Psoas muscle (tissue), 8 donors: ENCODE measurements around the gene PTPRCAP. TPM values are rescaled to one million over a fixed set of nuclear protein-coding genes. Genes with fewer than 3 reads are reported as not detected.

Experiments
- ATAC-seq, 4 donors: fragments of 200-7000 bp; cut with Tn5 transposase; one replicate each; pipeline ENCODE4 v1.9.1; 2020; ENCODE audit warnings: moderate library complexity in 3 of 4, mild to moderate bottlenecking in 2 of 4
- DNase-seq, 2 donors: peaks; one replicate each; pipeline ENCODE4 v3.0.0-alpha.2; 2020
- H3K27ac ChIP-seq: fragments of 200-600 bp; one replicate; pipeline ENCODE4 v1.8.0; 2022
- H3K27me3 ChIP-seq, 3 donors: fragments of 200-600 bp in 1 of 3; one replicate each; pipeline versions ENCODE4 v1.6.1 to v1.8.0; 2013 to 2022; ENCODE audit warnings: low read length in 2 of 3, mild to moderate bottlenecking in 2 of 3, moderate library complexity in 1 of 3; ENCODE audit not compliant: insufficient read depth in 3 of 3
- H3K36me3 ChIP-seq, 2 donors: fragments of 200-600 bp in 1 of 2; one replicate each; pipeline versions ENCODE4 v1.6.1 to v1.8.0; 2013 to 2022; ENCODE audit warnings: low read depth in 1 of 2, mild to moderate bottlenecking in 1 of 2, moderate library complexity in 1 of 2; ENCODE audit not compliant: insufficient read depth in 1 of 2
- H3K4me1 ChIP-seq: fragments of 200-600 bp; one replicate; pipeline ENCODE4 v1.8.0; 2022
- H3K4me3 ChIP-seq: fragments of 200-600 bp; one replicate; pipeline ENCODE4 v1.8.0; 2022; ENCODE audit warnings: mild to moderate bottlenecking
- H3K9me3 ChIP-seq: fragments of 200-600 bp; one replicate; pipeline ENCODE4 v1.8.0; 2022
- WGBS, 3 donors: extraction: QIAGEN DNeasy Blood & Tissue Kit; methylation state at CpG; one replicate each; pipeline versions ENCODE4 v1.1.6 to v1.1.7; 2013; 5-methylcytosine and 5-hydroxymethylcytosine counted together
- intact Hi-C, 2 donors: fragments of 100-400 bp; cut with DNase I; formaldehyde crosslinking; loops; one replicate each; pipeline versions ENCODE4 v1.11.0 to v1.14.2; 2022
- polyA plus RNA-seq, 3 donors: library from polyadenylated mRNA; stranded (reverse); fragments of 200-250 nt; gene quantifications; one replicate each; pipeline ENCODE4 v1.2.3, GENCODE V29; 2013
- total RNA-seq, 4 donors: library from RNA; stranded (reverse); fragmentation: NEBNext Ultra II Directional in 2 of 4; extraction: Animal tissue kit (Norgen Biotek cat#: 25700) in 2 of 4; gene quantifications; one replicate each; pipeline versions ENCODE4 v1.2.1 to v1.2.4, GENCODE V29; 2021 to 2023
- TF ChIP-seq, protein P1 (sequence below): fragments of 200-600 bp; IDR thresholded peaks from one replicate; pipeline ENCODE4 v1.8.0; 2022; ENCODE audit warnings: antibody characterized with exemption
- donor health status: healthy with polysubstance abuse.
- donor health status: DM: no; HTN: no; CAD: no; lungs with moderate emphysema.
- donor health status: Bipolar disorder and iron deficiency.
- donor health status: healthy.
- donor health status: DM: yes; HTN: yes; CAD: no.
- donor health status: DM: no; HTN: no; CAD: no.
- donor health status: DM: no; HTN: no; CAD: no.
- donor health status: DM: yes; HTN: yes; CAD: no.

Gene PTPRCAP
- total and polyA plus RNA-seq, 7 donors, result 0.25 to 1.4 (median 1.0) TPM

DNA sequence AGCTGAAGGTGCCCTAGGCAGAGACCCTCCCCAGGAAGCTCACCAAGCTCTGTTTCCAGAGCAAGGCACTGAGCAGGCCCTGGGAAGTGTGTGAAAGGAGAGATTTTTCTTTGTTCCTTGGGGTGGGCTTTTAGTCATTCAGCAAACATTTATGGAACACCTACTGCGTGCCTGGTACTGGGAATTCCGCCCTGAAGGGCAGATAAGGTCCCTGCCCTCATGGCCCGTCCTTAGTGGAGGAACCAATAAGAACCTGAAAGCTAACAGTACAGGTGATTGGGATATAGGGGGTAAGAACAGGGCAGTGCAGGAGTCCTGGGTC lies 27.7 kb upstream of the PTPRCAP start:
- 70 to 86% (median 82%) methylated on average over 3 of the region's 3 CpGs for WGBS, 3 donors
- Histone ChIP-seq H3K4me1 (peaks cover 30% of the 10 kb centered on the region), H3K27me3 (no peaks in the 10 kb centered on the region), H3K36me3 (peaks cover 0 to 5% of the 10 kb centered on the region in 2 donors), H3K9me3 (no peaks in the 10 kb centered on the region), H3K27ac (peak overlapping the region; percentile 73), H3K4me3 (peak overlapping the region; percentile 64)
- intact Hi-C loops, result loop anchor here (5.0 kb wide), 3 partner anchors 38 to 63 kb away; partner anchors contain the start of genes PPP1CA (in 2 of the 2), RPS6KB2 (in 2 of the 2), TBC1D10C (in 2 of the 2) and CDK2AP2 (in 1 of the 2)
- DNase-seq (no peak), ATAC-seq (no peak)
- TF ChIP-seq, protein P1, sequence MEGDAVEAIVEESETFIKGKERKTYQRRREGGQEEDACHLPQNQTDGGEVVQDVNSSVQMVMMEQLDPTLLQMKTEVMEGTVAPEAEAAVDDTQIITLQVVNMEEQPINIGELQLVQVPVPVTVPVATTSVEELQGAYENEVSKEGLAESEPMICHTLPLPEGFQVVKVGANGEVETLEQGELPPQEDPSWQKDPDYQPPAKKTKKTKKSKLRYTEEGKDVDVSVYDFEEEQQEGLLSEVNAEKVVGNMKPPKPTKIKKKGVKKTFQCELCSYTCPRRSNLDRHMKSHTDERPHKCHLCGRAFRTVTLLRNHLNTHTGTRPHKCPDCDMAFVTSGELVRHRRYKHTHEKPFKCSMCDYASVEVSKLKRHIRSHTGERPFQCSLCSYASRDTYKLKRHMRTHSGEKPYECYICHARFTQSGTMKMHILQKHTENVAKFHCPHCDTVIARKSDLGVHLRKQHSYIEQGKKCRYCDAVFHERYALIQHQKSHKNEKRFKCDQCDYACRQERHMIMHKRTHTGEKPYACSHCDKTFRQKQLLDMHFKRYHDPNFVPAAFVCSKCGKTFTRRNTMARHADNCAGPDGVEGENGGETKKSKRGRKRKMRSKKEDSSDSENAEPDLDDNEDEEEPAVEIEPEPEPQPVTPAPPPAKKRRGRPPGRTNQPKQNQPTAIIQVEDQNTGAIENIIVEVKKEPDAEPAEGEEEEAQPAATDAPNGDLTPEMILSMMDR, result no peak

DNA sequence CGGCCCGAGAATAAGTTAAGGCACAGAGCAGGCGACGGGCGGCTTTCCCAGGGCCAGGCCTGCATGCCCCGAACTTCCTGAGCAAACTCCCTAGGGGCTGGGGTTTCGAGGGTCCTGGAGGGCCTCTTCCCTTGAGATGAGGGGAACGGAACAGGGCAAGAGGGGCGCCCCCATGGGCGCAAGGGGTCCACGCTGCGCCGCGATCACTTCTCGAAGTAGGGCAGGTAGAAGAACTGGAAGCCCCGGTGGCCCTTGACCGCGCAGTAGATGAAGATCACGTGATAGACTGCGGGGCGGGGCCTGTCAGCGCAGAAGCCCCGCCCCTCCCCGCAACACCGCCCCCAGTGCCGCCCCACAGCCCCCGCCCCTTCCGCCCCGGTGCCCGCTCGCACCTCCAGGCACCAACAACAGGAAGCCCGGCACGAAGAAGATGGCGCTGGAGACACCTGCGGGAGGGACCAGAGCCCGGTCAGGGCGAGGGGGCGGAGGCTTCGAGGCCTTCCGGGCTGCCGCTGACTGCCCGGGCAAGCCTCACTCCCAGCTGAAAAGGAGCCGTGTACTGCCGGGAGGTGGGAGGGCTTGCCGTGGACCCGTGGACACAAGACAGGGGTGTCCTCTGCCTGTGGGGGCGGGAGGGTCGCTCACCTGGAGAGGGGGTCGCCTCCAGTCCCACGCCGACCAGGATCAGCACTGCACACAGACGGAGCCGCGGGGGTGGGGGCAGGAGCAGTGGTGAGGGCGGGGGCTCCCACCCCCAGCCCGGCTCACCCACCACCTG lies 27.1 kb upstream of the PTPRCAP start:
- ATAC-seq, result peak; percentile 39 to 77 (median 60)
- H3K4me3 ChIP-seq, result peak overlapping the region; percentile 64
- intact Hi-C loops, result loop anchor here (5.0 kb wide), 3 partner anchors 37 to 62 kb away; partner anchors contain the start of genes PPP1CA (in 2 of the 2), RPS6KB2 (in 2 of the 2), TBC1D10C (in 2 of the 2) and CDK2AP2 (in 1 of the 2)
- peaks cover 0 to 5% of the 10 kb centered on the region in 2 donors for H3K36me3 ChIP-seq
- no peaks in the 10 kb centered on the region for H3K27me3 ChIP-seq
- H3K9me3 ChIP-seq, result no peaks in the 10 kb centered on the region
- peak; percentile 80 to 92 for DNase-seq
- 23 to 34% (median 28%) methylated on average over 41 to 56 of the region's 56 CpGs for WGBS, 3 donors
- H3K27ac ChIP-seq, result peak overlapping the region; percentile 73
- peaks cover 27% of the 10 kb centered on the region for H3K4me1 ChIP-seq
- TF ChIP-seq, protein P1, result no peak

DNA sequence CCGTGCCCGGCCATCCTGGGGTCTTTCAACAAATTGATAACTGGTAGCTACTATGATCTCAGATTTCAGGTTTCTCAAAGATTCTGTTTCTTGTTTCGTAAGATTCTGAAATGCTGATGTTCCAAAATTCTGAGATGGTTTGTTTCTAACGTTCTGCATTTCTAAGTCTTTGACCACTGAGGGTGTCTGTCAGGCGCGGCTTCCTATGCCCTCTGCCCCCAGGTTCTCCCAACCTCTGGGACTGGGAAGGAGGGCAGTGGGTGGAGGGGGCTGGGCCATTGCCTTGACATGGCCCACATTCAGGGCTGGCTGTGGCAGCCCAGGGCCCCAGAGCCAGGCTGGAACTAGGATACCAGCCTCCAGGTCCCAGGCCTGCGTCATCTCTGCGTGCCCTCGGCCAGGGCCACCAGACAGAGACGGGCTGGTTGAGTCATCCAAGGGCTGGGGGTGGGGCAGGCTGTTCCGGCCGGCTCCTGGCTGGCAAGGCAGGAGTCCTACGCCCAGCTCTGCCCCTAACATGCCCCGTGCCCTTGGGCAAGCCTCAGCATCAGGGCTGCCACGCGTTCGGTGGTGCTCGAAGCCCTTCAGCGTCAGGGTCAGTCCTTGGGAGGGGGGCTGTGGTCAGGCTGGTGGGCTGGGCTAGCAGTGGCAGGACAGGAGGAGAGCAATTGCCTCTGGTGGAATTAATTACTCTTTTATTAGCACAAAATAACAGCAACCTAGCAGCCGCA lies 26.4 kb upstream of the PTPRCAP start:
- intact Hi-C loops, result no loop called here
- H3K4me3 ChIP-seq, result peak overlapping the region; percentile 64

DNA sequence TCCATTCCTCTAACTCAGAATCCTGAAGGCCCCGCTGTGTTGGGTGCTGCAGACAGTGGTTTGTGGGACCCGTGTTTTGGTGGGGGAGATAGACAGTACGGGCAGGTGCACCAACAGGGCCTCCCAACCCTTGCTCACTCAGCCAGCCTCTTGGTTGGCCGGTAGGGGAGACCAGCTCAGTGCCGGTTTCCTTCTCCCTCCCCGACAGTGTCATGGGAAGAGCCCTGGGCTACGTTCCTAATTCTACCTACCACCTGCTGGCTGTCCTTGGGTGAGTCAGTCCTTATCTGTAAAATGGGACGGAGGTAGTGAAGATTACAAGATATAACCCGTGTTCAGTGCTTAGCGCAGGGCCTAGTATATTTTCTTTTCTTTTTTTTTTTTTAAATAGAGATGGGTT lies 25.7 kb upstream of the PTPRCAP start:
- ATAC-seq (no peak), DNase-seq (no peak)
- no peaks in the 10 kb centered on the region for H3K9me3 ChIP-seq
- H3K27ac ChIP-seq, result no peak overlapping the region
- H3K27me3 ChIP-seq, result no peaks in the 10 kb centered on the region
- intact Hi-C loops, result no loop called here
- TF ChIP-seq, protein P1, result no peak
- H3K4me1 ChIP-seq, result peaks cover 23% of the 10 kb centered on the region
- no peak overlapping the region for H3K4me3 ChIP-seq
- H3K36me3 ChIP-seq, result peaks cover 0 to 5% of the 10 kb centered on the region in 2 donors
- WGBS, 3 donors, result 87 to 94% (median 88%) methylated on average over 10 of the region's 10 CpGs

More for the DNA sequence above, 26.4 kb upstream of the PTPRCAP start:
- peaks cover 0 to 5% of the 10 kb centered on the region in 2 donors for H3K36me3 ChIP-seq
- ATAC-seq, result peak; percentile 75 to 79 (median 78)
- H3K4me1 ChIP-seq, result peaks cover 26% of the 10 kb centered on the region
- WGBS, 3 donors, result 68 to 78% (median 71%) methylated on average over 15 to 20 of the region's 20 CpGs
- no peaks in the 10 kb centered on the region for H3K27me3 ChIP-seq
- TF ChIP-seq, protein P1, result no peak
- no peaks in the 10 kb centered on the region for H3K9me3 ChIP-seq
- peak overlapping the region; percentile 73 for H3K27ac ChIP-seq
- peak; percentile 83 to 86 for DNase-seq
